HEK293T (cell line): ENCODE data around the gene YPEL2.

Source experiments
- CTCF ChIA-PET: fragments of 350-600 bp; formaldehyde crosslinking; extraction: SDS; loops from one replicate; lab custom pipeline; 2021; ENCODE audit warnings: antibody characterized with exemption, inconsistent platforms; lab: Yijun Ruan, JAX
- POLR2A ChIA-PET: fragments of 350-600 bp; formaldehyde crosslinking; extraction: SDS; loops from one replicate; lab custom pipeline; 2020; ENCODE audit warnings: antibody characterized with exemption, inconsistent platforms; lab: Yijun Ruan, JAX
- DNase-seq: peaks from one replicate; pipeline ENCODE4 v3.0.0; 2012; ENCODE audit warnings: mixed read lengths; ENCODE audit errors: extremely low spot score
- ARNT ChIP-seq: fragments of 450-650 bp; IDR thresholded peaks from 2 replicates; pipeline ENCODE4 v1.6.1; 2017; ENCODE audit warnings: mild to moderate bottlenecking
- BHLHE40 ChIP-seq: fragments of 450-650 bp; IDR thresholded peaks from 2 replicates; pipeline ENCODE4 v1.6.1; 2016; ENCODE audit warnings: mild to moderate bottlenecking, moderate library complexity, borderline replicate concordance
- CTBP1 ChIP-seq: fragments of 450-650 bp; IDR thresholded peaks from 2 replicates; pipeline ENCODE4 v1.6.1; 2016; ENCODE audit warnings: borderline replicate concordance
- ELF4 ChIP-seq: fragments of 450-650 bp; IDR thresholded peaks from 2 replicates; pipeline ENCODE4 v1.6.1; 2017; ENCODE audit warnings: antibody characterized with exemption
- FOXA1 ChIP-seq: fragments of 450-650 bp; IDR thresholded peaks from 2 replicates; pipeline ENCODE4 v1.6.1; 2016; ENCODE audit warnings: mild to moderate bottlenecking
- FOXK2 ChIP-seq: fragments of 450-650 bp; IDR thresholded peaks from 2 replicates; pipeline ENCODE4 v1.6.1; 2016; ENCODE audit warnings: mild to moderate bottlenecking
- FOXM1 ChIP-seq: fragments of 450-650 bp; IDR thresholded peaks from 2 replicates; pipeline ENCODE4 v1.6.1; 2017; ENCODE audit warnings: mild to moderate bottlenecking, borderline replicate concordance
- HDGF ChIP-seq: fragments of 450-650 bp; IDR thresholded peaks from 2 replicates; pipeline ENCODE4 v1.6.1; 2017; ENCODE audit warnings: antibody characterized with exemption, borderline replicate concordance
- L3MBTL2 ChIP-seq: fragments of 450-650 bp; conservative IDR thresholded peaks from 2 replicates; pipeline ENCODE4 v1.6.1; 2016; ENCODE audit warnings: mild to moderate bottlenecking
- LEF1 ChIP-seq: fragments of 450-650 bp; IDR thresholded peaks from 2 replicates; pipeline ENCODE4 v1.6.1; 2017; ENCODE audit warnings: mild to moderate bottlenecking, borderline replicate concordance
- NFRKB ChIP-seq: fragments of 450-650 bp; IDR thresholded peaks from 2 replicates; pipeline ENCODE4 v1.6.1; 2016; ENCODE audit warnings: mild to moderate bottlenecking, moderate library complexity
- SP1 ChIP-seq: fragments of 450-650 bp; IDR thresholded peaks from 2 replicates; pipeline ENCODE4 v1.6.1; 2017
- SUZ12 ChIP-seq: fragments of 450-650 bp; IDR thresholded peaks from 2 replicates; pipeline ENCODE4 v1.6.1; 2016; ENCODE audit warnings: mild to moderate bottlenecking
- TARDBP ChIP-seq: fragments of 450-650 bp; IDR thresholded peaks from 2 replicates; pipeline ENCODE4 v1.6.1; 2016
- ZNF384 ChIP-seq: fragments of 450-650 bp; IDR thresholded peaks from 2 replicates; pipeline ENCODE4 v1.6.1; 2016
- TF ChIP-seq, protein P1 (sequence below): fragments of 450-650 bp; IDR thresholded peaks from 2 replicates; pipeline ENCODE4 v1.6.1; 2016

Gene YPEL2

DNA sequence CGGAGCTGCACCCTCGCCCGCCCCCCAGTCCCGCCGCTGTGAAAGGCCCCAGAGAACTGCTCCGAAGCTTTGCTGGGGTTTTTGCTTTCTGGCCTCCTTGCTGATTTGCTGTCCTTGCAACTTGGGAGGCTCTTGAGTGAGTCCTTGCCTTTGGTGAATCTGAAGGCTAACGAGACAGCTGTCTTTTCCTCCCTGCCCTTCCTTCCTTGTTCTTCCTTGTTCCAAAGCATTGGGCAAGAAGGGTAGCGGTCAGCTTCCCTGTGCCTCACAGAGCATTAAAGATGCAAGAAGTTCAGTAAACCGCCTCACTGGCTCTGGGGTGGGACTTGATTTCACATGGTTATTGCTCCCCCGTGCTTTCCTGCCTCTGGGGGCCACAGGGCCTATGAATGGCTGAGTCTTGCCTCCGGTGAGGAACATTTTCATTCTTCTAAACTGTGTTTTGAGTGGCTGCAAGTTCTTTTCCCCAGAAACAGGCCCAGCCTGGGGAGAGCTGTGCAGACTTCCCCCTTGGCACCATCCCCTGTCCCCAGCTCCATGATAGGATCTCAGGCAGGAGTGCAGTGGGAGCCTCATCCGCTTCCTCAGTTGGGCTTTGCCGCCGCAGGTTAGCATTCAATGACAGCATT is 1.4 kb downstream of the YPEL2 start:
- no peak for DNase-seq
- TF ChIP-seq TARDBP (no peak), SP1 (no peak), SUZ12 (no peak), FOXM1 (no peak), L3MBTL2 (no peak)
- CTCF ChIA-PET: interaction anchor here (0.6 to 0.7 kb wide), 2 partner anchors 9 to 109 kb away, joined by 8 read pairs; no protein-coding TSS in a partner anchor
- POLR2A ChIA-PET: no interaction called here

DNA sequence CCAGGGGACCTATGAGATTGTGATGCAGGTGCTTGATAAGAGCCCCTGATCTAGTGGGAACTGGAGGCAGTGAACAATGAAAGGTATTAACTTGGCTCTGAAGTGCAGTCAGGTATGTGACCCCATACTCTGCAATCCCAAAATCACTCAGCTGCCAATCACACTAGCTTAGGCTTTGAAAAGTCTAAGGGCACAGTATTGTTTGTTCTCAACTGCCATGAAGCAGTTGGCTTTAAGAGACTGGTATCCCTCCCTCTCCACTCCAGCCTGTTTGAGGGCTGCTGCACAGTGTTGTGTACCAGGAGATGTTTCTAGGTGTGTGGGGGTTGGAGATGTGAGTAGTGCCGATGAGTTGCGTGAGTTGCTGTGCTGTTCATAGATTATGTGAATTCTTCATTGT is 2.4 kb downstream of the YPEL2 start:
- ChIA-PET POLR2A (no interaction called here), CTCF (no interaction called here)
- no peak for DNase-seq
- TF ChIP-seq FOXM1 (no peak), TARDBP (no peak)

DNA sequence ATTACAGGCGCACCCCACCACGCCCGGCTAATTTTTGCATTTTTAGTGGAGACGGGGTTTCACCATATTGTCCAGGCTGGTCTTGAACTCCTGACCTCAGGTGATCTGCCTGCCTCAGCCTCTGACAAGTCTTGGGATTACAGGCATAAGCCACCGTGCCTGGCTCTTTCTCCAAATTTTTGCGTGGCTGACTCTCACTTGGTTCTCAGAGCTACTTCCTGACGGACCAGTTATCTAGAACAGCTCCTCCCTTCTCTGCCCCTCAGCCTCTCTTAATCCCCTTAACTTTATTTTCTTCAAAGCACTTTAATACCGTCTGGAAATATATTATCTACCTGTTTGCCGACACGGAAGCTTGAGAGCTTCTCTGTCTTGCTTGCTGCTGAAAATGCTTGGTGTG is 4.2 kb downstream of the YPEL2 start:
- POLR2A ChIA-PET: no interaction called here
- no peak for DNase-seq
- CTCF ChIA-PET: interaction anchor here (0.6 to 1.6 kb wide), 2 partner anchors 104 to 373 kb away, joined by 3 to 4 read pairs; no protein-coding TSS in a partner anchor
- TF ChIP-seq LEF1 (no peak), SP1 (no peak), ELF4 (no peak), BHLHE40 (no peak), HDGF (no peak), TARDBP (no peak)
- TF ChIP-seq, protein P1, sequence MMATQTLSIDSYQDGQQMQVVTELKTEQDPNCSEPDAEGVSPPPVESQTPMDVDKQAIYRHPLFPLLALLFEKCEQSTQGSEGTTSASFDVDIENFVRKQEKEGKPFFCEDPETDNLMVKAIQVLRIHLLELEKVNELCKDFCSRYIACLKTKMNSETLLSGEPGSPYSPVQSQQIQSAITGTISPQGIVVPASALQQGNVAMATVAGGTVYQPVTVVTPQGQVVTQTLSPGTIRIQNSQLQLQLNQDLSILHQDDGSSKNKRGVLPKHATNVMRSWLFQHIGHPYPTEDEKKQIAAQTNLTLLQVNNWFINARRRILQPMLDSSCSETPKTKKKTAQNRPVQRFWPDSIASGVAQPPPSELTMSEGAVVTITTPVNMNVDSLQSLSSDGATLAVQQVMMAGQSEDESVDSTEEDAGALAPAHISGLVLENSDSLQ: no peak

DNA sequence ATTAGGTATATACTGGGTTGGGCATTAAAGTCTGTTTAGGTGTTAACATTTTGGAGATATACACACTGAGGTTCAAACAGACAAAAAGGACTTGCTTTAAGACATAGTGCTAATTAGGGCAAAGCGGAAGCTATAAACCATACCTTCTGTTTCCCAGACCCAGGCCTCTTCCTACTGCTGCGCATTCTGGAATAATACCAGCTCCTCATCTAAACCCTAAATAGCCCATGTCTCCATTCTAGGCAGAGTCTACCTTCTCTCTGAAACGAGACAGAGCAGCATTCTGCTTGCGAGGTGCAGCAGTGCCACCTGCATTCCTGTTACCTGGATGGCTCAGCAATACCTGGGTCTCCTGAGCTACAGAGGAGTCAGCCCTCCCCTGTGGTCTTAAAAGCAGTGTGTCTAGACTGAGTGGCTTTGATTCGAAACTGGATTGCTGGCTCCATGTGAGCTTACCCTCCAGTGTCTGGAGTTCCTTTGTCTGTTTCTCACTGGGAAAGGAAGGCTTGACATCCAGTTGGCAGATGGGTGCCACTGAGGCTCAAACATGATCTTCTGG is 6.4 kb downstream of the YPEL2 start:
- no peak for TF ChIP-seq CTBP1
- no peak for TF ChIP-seq FOXA1
- TF ChIP-seq ZNF384: no peak
- TF ChIP-seq HDGF: no peak
- TF ChIP-seq SUZ12: no peak
- no peak for TF ChIP-seq ARNT
- no peak for TF ChIP-seq TARDBP
- TF ChIP-seq FOXM1: no peak
- POLR2A ChIA-PET: no interaction called here
- no peak for DNase-seq
- CTCF ChIA-PET: interaction anchor here (1.1 kb wide), 1 partner anchor 13 kb away, joined by 3 read pairs; no protein-coding TSS in a partner anchor

DNA sequence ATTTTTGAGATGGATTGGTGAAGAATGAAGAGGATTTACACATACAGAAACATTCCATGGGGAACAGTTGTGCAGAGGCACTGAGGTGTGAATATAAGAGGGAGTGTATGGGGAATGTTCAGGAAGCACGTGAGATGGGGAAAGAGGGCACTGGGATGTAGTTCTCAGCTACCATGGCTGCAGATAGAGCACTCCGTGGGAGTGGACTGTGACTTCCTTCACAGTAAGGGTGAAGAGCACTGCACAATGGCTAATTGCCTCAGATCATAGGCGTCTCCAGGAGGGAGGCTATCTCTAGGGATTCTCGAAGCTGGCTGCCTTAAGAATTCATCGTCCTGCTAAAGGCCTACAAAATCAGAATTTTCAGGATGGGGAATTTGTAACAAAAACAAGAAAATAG is 7.0 kb downstream of the YPEL2 start:
- DNase-seq: no peak
- POLR2A ChIA-PET: no interaction called here
- TF ChIP-seq BHLHE40: no peak
- no peak for TF ChIP-seq SUZ12
- no peak for TF ChIP-seq ARNT
- TF ChIP-seq TARDBP: no peak
- TF ChIP-seq FOXM1: no peak
- TF ChIP-seq HDGF: no peak
- no peak for TF ChIP-seq CTBP1
- no peak for TF ChIP-seq ELF4
- TF ChIP-seq, protein P1: no peak
- CTCF ChIA-PET: interaction anchor here (0.6 to 0.7 kb wide), 2 partner anchors 21 to 57 kb away, joined by 3 read pairs; no protein-coding TSS in a partner anchor

DNA sequence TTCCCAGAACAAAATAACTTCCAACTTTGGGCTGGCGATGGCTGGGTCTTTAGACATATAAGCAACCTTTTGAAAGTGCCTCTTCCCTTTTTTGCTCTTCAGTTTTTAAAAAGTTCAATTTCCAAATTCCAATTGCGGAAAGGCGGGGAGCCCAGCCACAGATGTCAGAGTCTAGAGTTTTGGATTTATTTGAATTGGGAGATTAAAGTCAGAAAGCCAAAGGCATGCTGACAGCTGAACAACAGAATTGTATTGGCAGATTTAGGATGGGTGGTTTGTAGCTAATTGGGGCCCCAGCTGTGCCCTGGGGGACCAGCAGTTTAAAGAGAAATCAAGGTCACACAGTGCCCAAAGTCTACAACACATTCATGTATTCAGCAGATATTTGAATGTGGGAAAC is 10.5 kb downstream of the YPEL2 start:
- TF ChIP-seq BHLHE40: no peak
- TF ChIP-seq FOXM1: no peak
- TF ChIP-seq CTBP1: no peak
- no peak for TF ChIP-seq TARDBP
- no peak for TF ChIP-seq FOXK2
- no peak for TF ChIP-seq L3MBTL2
- no peak for TF ChIP-seq ARNT
- TF ChIP-seq FOXA1: no peak
- no peak for TF ChIP-seq LEF1
- TF ChIP-seq NFRKB: no peak
- TF ChIP-seq HDGF: no peak
- TF ChIP-seq, protein P1: no peak
- TF ChIP-seq SUZ12: no peak
- ChIA-PET CTCF (no interaction called here), POLR2A (no interaction called here)
- DNase-seq: no peak

DNA sequence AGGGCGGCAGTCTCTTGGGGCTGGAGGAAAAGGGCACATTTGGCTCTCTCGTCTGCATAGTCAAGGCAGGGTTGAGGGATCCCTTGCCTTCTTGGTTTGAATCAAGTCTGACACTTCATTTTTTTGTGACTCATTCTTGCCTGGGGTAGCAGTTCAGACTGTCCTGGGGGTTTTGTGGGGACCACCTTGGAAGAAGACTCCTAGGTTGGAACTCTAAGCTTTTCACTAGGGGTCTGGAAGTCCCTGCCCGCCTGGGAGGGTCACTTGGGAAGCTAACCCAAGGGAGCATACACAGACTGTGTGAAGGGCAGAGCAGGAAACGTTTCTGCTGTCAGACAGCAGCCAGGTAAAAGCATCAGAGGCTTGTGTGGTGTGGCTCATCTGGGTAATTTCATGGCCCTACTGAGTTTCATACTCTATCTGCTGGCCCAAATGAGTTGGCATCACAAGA is 11.3 kb downstream of the YPEL2 start:
- ChIA-PET POLR2A (no interaction called here), CTCF (no interaction called here)
- DNase-seq: no peak
- TF ChIP-seq FOXA1 (no peak), LEF1 (no peak), FOXK2 (no peak), SP1 (no peak), TARDBP (no peak), ARNT (no peak), ELF4 (no peak), L3MBTL2 (no peak), BHLHE40 (no peak), HDGF (no peak), NFRKB (no peak), SUZ12 (no peak), ZNF384 (no peak), FOXM1 (no peak), CTBP1 (no peak)
- TF ChIP-seq, protein P1: no peak
